ENCODE measurements around the gene UMODL1.

Gene UMODL1, protein sequence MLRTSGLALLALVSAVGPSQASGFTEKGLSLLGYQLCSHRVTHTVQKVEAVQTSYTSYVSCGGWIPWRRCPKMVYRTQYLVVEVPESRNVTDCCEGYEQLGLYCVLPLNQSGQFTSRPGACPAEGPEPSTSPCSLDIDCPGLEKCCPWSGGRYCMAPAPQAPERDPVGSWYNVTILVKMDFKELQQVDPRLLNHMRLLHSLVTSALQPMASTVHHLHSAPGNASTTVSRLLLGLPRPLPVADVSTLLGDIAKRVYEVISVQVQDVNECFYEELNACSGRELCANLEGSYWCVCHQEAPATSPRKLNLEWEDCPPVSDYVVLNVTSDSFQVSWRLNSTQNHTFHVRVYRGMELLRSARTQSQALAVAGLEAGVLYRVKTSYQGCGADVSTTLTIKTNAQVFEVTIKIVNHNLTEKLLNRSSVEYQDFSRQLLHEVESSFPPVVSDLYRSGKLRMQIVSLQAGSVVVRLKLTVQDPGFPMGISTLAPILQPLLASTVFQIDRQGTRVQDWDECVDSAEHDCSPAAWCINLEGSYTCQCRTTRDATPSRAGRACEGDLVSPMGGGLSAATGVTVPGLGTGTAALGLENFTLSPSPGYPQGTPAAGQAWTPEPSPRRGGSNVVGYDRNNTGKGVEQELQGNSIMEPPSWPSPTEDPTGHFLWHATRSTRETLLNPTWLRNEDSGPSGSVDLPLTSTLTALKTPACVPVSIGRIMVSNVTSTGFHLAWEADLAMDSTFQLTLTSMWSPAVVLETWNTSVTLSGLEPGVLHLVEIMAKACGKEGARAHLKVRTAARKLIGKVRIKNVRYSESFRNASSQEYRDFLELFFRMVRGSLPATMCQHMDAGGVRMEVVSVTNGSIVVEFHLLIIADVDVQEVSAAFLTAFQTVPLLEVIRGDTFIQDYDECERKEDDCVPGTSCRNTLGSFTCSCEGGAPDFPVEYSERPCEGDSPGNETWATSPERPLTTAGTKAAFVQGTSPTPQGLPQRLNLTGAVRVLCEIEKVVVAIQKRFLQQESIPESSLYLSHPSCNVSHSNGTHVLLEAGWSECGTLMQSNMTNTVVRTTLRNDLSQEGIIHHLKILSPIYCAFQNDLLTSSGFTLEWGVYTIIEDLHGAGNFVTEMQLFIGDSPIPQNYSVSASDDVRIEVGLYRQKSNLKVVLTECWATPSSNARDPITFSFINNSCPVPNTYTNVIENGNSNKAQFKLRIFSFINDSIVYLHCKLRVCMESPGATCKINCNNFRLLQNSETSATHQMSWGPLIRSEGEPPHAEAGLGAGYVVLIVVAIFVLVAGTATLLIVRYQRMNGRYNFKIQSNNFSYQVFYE

DNA sequence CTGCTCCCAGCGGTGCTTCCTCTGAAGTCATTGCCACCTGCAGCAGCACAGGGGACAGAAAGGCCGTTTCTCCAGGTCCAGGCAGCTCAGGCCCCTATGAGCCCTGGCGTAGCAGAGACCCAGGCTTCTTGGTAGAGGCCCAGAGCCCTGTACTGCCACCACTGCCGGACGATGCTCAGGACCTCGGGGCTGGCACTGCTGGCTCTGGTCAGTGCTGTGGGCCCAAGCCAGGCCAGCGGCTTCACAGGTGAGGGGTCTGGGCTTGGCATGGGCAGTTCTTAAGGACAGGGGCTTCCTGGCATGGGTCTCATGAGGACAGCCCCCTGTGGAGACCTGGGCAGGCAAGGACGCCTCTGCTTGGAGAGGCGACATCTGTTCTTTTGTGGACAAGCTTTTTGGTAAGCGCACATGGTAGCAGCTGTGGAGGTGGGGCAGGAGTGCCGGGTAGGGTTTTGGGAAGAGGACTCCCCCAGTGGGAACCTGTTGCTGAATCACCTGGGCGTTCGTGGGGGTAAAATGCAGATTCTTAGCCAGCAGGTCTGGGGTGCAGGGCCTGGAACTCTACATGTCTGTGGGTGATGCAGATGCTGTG lies at the start of gene UMODL1:
UMODL1 (plus strand) TSS at position 172 of the 592 bp plus-strand sequence; CDS start at position 172, 0 bp downstream.
- DNase-seq (ENCODE audit: low read depth), result no peak

DNA sequence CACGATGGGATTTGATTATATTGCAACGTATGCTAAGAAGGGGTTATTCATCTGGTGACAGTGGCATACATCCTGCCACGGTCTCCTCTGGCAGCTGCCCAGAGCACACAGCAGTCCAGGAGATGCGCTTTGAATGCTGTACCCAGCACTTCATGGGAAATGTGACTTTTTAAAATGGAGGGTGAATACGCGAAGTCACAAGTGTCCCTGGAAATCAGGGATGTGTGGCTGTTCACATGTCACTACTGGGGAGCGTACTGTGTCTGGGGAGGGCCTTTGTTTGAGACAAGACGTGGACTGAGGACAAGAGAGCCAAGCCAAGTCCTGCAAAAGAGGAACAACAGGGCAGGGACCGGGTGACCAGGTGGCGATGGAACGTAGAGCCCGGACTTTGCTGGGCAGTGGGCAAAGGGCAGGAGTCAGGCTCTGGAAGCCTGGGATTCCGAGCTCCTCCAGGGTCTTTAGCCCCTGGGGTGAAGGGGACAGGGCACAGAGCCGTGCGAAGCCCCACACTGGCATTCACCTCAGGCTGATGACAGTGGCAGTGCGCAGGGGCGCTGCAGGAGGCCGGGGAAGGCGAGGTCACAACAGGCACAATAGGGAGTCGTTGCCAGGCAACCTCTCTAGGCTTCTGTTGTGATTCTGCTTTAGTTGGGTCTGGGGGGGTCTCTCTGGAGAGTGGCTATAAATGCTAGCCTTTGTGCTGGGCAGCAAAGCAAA lies 49.6 kb upstream of the UMODL1 start:
- no peak for DNase-seq (ENCODE audit: low read depth)

DNA sequence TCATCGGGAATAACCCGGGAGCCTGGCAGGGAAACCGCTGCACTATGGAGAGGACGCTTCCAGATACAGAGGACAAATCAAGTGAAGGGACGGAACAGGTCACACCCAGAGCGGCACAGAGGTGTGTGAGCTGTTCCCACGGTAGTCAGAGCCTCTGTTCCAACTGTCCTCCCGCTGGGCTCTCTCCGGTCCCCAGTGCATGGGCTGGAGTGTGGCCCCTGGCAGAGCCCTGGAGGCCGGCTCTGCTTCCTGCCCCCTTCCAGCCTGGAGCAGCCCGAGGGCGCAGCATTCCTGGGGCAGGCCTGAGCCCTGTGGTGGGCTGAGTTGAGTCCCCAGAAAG lies 49.1 kb upstream of the UMODL1 start:
- no peak for DNase-seq (ENCODE audit: low read depth)

DNA sequence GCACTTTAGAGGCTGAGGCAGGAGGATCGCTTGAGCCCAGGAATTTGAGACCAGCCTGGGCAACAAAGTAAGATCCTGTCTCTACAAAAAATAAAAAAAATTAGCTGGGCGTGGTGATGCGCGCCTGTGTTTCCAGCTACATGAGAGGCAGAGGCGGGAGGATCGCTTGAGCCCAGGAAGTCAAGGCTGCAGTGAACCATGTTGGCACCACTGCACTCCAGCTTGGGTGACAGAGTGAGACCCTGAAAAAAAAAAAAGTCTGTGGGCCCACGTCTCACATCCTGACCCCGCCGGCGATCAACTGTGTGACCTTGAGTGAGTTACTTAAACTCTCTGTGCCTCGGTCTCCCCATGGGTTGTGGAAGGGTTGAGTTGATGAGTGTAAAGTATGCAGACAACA lies 48.2 kb upstream of the UMODL1 start:
- no peak for DNase-seq (ENCODE audit: low read depth)

DNA sequence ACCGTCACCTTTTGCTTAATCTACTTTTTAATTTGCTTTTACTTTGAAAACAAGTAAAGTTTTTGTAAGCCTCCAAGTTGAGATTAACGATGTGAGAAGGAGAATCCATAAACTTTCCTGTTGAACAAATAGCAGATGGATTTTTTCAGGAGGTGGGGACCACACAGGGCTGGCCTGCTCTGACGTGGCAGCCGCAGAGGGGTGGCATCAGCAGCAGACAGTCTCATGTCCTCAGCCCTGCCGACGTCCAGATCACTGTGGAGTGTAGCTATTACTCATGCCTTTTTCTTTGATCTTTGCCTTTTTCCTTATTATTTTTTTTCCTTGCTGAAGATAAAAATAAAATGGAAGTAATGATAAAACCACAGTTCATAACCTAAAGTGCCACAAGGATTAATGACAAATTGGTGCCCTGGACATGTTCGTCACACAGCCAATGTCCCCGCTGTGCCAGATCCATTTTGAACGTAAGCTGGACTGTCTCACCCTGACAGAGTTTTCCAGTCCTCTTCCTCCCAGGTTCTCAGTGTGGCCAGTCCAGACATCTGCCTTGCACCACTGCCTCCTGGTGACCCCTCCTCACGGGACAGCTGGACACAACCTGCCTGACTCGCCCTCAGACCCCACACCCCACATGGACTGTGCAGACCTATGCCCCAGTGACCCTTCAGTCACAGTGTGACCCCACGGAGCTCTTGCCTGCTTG lies 45.6 kb upstream of the UMODL1 start:
- no peak for DNase-seq (ENCODE audit: low read depth)

DNA sequence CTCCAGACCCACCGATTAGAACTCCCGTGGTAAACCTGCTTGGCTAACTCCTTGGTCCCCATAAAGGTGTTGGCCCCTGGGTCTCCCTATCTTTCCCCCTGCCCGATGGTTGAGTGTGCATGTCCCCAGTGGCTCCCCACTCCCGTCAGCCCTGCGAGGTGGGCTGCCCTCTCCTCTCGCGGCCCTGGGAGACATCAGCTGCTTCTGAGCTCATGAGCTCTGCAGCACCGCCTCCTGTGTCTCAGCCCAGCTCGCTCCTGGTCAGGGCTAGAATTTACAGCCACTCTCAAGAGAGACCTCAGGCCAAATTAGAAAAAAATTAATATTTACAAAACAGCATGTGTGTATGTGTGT lies 45.1 kb upstream of the UMODL1 start:
- DNase-seq (ENCODE audit: low read depth), result no peak

DNA sequence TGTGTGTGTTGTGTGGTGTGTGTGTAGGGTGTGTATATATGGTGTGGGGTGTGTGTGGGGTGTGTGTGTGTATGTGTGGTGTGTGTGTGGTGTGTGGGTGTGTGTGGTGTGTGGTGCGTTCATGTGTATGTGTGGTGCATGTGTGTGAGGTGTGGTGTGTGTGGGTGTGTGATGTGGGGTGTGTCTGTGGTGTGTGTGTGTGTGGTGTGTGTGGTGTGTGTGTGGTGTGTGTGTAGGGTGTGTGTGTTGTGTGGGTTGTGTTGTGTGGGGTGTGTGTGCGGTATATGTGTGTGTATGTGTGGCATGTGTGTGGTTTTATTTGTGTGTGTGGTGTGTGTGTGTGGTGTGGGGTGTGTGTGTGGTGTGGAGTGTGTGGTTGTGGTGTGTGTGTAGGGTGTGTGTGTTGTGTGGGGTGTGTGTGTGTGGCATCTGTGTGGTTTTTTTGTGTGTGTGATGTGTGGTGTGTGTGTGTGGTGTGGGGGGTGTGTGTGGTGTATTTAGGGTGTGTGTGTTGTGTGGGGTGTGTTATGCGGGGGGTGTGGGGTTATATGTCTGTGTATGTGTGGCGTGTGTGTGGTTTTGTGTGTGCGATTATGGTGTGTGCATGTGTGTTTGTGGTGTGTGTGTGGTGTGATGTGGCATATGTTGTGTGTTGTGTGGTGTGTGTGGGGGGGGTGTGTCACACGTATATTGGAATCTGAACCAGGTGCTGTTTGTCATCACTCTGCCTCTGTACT lies 43.9 kb upstream of the UMODL1 start:
- DNase-seq (ENCODE audit: low read depth), result no peak

DNA sequence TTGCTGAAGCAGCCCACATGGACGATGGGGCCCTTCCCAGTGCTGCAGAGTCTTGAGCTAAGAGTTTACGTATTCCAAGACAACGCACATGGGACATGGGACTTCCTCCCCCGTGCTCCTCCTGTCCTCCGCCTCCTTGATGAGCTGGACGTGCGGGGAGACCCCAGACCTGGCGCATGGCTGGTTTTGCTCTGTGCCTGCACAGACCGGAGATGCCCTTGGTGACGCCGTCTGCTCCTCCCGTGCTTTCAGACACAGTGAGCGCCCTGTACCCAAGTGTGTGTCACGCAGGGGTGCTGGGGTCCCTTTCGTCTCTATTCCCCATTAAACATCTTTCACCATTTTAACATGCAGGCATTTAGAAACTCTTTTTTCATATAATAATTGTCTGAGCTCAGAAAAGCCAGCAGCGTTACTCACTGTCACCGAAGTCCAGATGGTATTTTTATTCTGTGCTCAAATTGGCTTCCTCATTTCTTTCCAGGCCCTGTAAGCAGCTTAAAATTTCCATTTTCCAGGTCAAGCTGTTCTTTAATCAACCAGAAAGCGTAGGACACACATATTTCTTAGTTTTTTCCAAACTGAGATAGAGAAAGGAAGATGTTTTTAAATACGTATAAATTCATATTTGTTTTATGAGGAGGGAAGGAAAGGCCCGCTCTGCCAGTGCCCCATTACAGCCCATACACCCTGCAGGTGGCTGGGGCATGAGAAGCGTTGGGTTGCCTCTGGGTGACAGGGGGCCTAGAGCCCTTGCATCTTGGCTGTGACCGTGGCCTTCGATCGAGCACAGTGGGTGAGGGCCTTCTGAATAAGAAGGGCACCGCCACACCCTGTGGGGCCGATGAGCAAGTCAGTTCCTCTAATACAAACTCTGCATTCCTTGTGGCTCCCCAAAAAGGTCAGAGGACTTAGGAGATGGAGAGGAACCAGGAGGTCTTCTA lies 43.0 kb upstream of the UMODL1 start:
- no peak for DNase-seq (ENCODE audit: low read depth)

DNA sequence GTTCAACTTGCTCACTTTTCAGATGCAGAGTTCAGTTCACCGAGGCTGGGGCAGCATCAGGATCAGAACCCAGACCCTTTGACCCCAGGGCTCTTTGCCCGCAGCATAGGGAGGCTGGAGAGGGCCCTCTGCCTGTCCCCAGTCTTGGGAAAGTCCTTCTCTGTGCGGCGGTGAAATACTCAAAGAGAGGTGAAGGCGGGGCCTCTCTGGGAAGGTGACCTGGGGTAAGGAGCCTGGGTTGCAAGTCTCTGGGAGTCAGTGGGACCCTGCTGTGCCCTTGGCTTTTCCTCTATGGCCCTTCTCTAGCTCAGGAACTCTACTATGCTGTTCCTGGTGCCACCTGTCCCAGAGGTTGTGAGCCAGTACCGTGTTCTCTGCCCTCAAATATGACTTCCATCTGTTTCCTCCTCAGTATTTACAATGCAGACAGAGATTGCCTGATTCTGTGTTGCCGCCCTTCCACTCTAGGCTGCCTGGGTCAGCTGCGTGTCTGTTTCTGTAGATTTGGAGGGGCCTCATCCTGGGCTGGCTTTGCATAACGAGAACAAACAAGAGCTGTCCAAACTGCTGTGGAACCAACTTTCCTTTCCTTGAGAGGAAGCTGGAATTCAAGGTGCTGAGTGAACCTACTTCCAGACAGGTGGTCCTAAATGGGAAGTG lies 42.2 kb upstream of the UMODL1 start:
- no peak for DNase-seq (ENCODE audit: low read depth)

DNA sequence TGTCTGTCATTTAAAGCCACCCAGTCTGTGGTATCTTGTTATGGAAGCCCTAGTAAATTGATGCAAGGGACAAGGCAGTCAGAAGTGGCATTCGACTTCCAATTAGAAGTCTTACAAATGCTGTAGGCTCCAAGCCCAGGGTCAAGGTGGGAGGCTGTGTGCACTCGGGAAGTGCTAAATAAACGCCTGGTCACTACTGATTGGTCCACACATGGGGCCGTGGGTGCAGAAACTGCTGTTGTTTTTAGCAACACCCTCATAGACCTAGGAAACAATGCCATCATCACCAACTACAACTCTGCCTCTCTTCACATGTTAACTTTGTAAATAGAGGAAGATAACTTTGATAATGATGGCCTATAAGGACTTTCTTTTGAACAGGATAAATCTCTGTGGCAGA lies 40.8 kb upstream of the UMODL1 start:
- DNase-seq (ENCODE audit: low read depth), result no peak

DNA sequence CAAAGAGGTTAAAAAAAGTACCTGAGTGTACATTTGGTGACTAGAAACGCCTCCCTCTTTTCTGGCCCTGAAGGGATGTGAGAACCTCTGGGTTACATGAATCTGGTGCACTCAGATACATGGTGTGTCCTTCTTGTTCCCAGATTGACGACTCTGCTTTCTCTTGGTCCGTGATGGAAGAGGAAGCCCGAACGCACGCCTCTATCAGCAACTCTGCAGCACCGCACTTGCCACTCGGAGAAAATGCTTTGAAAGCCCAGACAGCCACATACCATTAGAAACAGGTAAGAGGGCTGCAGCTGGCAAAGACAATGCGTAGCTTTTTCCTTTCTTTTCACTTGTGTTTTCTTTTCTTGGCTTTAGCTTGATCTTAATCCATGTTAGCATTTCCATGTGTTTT lies 39.9 kb upstream of the UMODL1 start:
- DNase-seq (ENCODE audit: low read depth), result no peak

DNA sequence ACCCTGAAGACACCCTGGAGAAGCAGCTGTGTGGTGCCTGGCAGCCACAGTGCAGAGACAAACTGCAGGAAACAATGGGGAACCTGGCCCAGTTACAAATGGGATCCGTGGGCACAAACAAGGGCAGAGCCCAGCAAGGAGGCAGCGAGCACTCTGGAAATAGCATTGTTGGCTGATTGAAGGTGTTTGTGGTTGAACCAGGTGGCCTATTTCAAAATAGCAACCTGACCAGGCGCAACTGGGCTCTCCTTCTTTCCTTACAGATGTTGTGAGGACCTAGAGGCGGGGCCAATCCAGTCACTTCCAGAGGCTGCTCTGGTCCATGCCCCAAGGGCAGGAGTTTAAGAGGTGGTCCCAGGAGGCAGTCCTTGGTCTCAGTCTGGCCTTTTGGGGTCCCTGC lies 39.3 kb upstream of the UMODL1 start:
- DNase-seq (ENCODE audit: low read depth), result no peak

DNA sequence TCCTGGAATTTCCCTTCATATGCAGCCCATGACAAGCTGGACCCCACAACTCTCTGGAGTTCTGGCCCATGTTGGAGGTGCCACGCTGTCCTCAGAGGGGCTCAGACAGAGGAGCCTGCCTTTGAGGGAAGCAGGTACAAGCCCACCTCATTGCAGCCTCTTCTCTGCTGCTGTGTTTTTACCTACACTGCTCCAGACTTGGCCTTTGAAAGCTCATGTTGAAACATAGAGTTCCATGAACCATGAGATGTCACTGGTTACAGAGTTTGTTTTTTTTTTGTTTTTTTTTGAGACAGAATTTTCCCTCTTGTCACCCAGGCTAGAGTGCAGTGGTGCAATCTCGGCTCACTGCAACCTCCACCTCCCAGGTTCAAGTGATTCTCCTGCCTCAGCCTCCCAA lies 38.9 kb upstream of the UMODL1 start:
- DNase-seq (ENCODE audit: low read depth), result no peak

DNA sequence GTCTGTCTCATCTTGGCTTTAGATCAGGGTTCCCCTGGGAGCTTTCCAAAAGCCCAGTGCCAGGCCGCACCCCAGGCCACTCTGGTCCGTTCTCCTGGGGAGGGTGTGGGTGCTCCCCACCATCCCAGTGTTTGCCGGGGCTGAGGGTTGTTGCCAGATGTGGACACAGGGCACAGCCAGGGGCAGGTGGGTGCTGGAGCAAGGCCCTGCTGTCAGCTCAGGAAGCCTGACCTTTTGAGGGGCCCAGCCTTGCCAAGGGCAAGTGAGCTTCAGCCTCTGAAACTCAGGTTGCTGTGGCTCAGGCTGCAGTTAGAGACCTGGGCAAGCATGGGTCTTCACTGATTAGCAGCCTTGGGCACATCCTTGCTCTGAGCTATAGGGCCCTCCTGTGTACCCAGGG lies 38.1 kb upstream of the UMODL1 start:
- DNase-seq (ENCODE audit: low read depth), result no peak

DNA sequence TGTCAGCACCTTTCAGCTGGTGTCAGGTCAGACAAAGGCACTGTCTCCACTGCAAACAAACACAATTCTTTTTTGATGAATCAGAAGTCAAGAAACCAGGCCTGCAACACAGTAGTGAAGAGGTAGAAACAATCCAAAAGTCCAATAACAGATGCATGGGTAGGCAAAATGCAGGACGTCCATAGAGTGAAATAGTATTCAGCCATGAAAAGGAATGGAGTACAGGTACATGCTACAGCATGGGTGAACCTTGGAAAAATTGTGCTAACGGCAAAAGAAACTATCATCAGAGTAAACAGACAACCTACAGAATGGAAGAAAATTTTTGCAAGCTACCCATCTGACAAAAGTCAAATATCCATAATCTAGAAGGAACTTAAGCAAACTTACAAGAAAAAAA lies 34.8 kb upstream of the UMODL1 start:
- DNase-seq (ENCODE audit: low read depth), result no peak

DNA sequence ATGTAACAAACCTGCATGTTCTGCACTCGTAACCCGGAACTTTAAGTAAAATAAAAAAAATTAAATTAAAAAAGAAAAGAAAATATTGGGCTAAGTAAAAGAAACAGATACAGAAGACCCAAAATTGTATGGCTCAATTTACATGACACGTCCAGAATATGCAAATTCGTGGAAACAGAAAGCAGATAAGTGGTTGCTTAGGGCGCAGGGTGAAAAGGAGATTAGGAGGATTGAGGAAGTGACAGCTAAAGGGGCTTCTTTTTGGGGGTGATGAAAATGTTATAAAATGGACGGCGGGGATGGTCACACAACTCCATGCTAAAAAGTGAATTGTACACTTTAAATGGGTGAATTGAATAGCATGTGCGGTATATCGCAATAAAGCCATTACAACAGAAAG lies 33.6 kb upstream of the UMODL1 start:
- no peak for DNase-seq (ENCODE audit: low read depth)

DNA sequence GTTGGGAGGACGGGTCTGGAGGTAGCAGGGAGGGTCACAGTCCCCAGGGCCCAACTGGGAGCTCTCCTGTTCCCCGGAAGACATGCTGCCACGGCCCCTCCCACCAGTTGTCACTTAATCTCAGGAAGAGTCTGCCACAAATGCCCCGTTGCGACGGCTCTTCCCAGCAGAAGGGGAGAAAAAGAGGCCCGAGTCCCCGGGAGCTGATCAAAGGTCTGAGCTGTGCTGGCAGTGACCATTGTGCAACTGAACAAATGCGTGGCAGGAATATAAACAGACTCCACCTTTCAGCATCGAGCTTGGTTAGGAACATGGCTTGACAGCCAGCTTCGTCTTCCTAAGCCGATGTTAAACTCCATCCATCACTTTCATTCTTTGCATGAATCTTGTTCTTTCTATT lies 33.2 kb upstream of the UMODL1 start:
- DNase-seq (ENCODE audit: low read depth), result no peak

DNA sequence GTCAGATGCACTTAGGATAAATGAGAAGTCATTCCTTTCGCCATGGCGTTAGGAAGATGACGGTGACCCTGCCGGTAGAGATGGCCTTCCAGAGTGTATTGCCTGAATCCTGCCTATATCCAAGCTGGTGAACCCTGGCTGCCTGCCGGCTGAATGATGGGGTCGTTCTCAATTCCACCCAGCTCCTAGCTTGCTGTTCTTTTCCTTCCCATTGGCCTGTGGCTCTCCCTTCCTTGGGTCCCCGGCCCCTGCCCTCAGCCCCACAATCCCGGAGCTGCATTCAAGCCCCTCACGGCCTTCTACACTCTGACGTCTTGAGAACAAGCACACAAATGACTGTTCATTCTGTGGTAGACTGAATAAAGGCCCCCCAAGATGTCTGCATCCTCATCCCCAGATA lies 32.7 kb upstream of the UMODL1 start:
- DNase-seq (ENCODE audit: low read depth), result no peak

All from activated T-cell treated with anti-CD3 and anti-CD28 coated beads for 1 hour (primary cell).